NCI-H2029 treated with DMSO at 0.1 percent for 48 hours (cell line): ENCODE data around the gene MIEF2.
"Not testable (repeated sequence)": the region's sequence is repeated elsewhere in the genome, so short reads cannot be mapped to it uniquely, and the experiment has no call there.

Source experiments
- DNase-seq: peaks from one replicate; lab custom pipeline; 2025; lab: John Stamatoyannopoulos, UW

The MIEF2 gene

GRCh38 chr17:18291718-18292540 is 31.5 kb downstream of the MIEF2 start:
- no peak for DNase-seq

- not testable (repeated sequence) for DNase-seq
These were observed 37.6 kb downstream of the MIEF2 start for GRCh38 chr17:18298061-18298460.

- DNase-seq, result no peak
These were observed 40.4 kb downstream of the MIEF2 start for GRCh38 chr17:18300725-18301480.

GRCh38 chr17:18303206-18303605 is 42.7 kb downstream of the MIEF2 start:
- not testable (repeated sequence) for DNase-seq

- DNase-seq, result no peak
These were observed 48.7 kb downstream of the MIEF2 start for GRCh38 chr17:18309202-18309601.

- DNase-seq, result no peak
These were observed 53.7 kb downstream of the MIEF2 start for GRCh38 chr17:18314059-18314730.

GRCh38 chr17:18314731-18315561 is 54.5 kb downstream of the MIEF2 start, which contains the start of the genes SMCR8 and TOP3A:
Gene SMCR8, plus strand, starts transcription at chr17:18315293. Its CDS starts 497 bp downstream, at chr17:18315790.
Gene TOP3A, minus strand, starts transcription at chr17:18314994. Its CDS starts 216 bp downstream, at chr17:18314778.
- peak; percentile 77 for DNase-seq

- DNase-seq, result no peak
These were observed 55.1 kb downstream of the MIEF2 start for GRCh38 chr17:18315562-18315922.

GRCh38 chr17:18315961-18316360 is 55.5 kb downstream of the MIEF2 start:
- DNase-seq, result no peak
